HL-60/S4 treated with retinoic acid at 250 ng/mL for 4 days and 3 days (cell line): Measurements from ENCODE around the gene LPP.
"Not testable (repeated sequence)": the region's sequence is repeated elsewhere in the genome, so short reads cannot be mapped to it uniquely, and the experiment has no call there.

Experiments used
- in situ Hi-C: fragments of 300-500 bp; cut with MboI; formaldehyde crosslinking; loops from 2 replicates; pipeline ENCODE4 v1.7.0; 2022; ENCODE audit warnings: low sequenced_read_pairs

Gene LPP

GRCh38 chr3:188421836-188422540, 268.0 kb downstream of the LPP start:
- in situ Hi-C loops = no loop called here

DNA sequence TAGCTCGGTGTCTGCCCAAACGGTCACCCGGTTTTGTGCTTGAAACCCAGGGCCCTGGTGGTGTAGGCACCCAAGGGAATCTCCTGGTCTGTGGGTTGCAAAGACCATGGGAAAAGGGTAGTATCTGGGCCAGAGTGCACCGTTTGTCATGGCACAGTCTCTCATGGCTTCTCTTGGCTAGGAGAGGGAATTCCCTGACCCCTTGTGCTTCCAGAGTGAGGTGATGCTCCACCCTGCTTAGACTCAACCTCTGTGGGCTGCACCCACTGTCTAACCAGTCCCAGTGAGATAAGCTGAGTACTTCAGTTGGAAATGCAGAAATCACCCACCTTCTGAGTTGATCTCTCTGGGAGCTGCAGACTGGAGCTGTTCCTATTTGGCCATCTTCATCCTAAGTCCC, 274.0 kb downstream of the LPP start:
- in situ Hi-C loops = not testable (repeated sequence)

GRCh38 chr3:188431040-188431439, 277.1 kb downstream of the LPP start:
- in situ Hi-C loops = no loop called here

DNA sequence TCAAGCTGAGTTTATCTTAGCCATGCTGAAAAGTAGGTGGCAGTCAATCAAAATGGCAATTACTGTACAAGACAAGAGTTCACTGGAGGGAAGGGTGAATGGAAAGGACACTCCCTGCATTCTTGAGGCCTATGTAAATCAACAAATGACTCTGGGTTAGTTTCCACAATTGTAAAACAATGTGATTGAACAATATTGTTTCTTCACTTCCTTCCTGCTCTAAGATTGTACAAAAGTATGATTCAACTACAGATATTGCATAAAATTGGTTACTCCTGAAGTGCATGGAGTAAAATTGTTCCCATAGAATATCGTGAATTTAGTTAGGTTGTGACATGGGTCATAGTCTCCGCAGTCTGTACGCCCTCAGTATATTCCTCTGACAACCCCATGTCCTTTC, 277.6 kb downstream of the LPP start:
- in situ Hi-C loops = no loop called here

DNA sequence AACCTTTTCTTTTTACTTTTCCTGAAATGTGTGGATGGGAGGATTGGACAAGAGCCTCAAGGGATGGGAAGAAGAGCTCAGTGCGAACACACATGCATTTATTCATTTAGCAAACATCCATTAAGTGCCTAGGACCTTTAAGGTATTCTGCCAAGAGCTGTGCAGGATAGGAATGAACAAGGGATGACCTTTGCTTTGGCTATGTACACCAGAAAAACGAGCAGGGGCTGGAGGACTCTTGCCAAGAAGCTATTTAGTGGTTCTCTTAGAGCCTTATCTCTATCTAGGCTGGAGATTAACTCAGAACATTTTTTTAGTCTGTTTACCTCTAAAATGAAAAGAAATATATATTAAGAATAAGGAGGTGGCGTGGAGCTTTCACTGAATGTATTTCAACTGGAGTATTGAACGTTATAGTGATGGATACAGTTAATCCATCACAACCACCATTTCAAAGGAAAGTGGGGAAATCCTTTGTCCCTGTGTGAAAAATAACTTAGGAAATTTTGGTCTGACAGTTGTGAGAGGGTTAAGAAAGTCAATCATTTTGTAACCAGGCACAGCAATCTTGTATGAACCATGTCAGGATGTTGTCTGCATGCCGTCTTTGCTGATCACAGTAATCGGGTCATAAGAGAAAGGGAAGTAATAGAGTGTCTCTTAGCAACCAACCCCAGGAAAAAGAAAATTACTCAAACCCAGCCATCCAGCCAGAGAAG, 279.0 kb downstream of the LPP start:
- in situ Hi-C loops = no loop called here

DNA sequence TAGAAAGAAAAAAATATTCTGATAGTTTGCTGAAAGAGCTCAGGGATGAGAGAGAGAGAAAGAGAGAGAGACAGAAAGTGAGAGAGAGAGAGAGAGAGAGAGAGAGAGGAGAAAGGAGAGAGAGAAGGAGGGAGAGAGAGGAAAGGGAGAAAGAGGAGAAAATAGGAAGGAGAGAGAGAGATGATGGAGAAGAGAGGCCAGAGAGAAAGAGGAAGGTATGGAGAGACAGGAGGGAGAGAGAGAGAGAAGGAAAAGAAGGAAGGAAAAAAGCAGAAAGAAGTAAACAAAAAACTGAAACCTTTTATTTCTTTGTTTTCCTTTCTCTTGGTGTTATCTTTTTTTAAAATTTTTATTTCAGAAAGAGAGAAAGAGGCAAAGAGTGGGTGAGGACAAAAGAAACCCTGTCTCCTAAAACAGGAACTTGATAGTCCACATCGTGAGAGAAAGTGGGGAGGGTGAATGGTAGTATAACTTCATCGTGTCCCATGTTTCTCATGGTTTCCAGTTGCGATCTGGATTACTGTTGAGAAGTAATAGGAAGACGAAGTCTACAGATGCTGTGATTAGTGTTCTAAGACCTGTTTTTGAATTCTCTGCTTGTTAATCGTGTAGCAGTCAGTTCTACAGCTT, 279.7 kb downstream of the LPP start:
- in situ Hi-C loops = no loop called here

DNA sequence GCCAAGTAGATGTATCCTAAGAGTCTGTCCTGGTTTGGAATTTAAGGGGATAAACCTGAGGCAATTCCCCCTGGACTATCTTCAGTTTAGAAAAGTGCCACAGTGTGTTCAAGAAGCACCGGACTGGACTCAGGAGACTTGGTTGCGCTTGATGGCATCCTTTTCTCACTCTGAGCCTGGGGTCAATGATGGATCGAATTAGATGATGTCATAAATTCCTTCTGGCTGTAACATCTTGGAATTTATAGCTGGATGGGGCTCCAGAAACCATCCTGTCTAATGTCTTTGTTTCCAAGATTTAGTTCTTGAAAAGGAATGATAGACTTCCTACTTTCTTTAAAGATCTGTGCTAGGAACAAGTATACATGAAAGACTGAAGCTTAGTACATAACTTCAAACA, 280.6 kb downstream of the LPP start:
- in situ Hi-C loops = no loop called here

- in situ Hi-C loops = no loop called here
Observed at GRCh38 chr3:188435266-188435665, 281.3 kb downstream of the LPP start.

- in situ Hi-C loops = no loop called here
Observed at GRCh38 chr3:188437926-188438325, 284.0 kb downstream of the LPP start.

- in situ Hi-C loops = no loop called here
Observed at GRCh38 chr3:188439080-188439479, 285.1 kb downstream of the LPP start.

DNA sequence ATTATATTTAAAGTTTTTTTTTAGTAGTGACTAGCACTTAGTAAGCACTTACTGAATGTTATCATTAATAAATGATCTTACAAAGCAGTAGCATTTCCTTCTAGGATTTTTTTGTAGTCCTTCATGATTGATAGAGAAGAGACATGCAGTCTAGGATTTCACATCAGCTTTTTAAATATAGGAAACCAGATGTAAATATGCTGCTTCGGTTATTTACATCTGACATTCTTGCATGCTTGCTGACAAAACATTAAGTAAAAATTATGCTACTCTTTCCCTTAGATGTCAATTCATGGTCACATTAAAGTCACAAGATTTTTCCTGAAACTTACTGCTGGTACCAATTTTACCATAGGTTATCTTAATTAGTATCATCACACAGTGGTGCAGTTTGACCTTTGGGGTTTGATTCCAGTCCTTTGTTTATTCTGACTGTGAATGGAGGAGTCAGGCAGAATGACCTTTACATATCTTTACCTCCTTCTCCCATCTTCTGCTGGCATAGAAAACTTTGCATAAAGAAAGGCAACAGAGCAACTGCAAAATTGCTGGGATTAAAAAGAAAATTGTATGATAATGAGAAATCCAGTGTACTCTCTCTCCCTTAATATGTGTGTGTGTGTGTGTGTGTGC, 286.5 kb downstream of the LPP start:
- in situ Hi-C loops = no loop called here

DNA sequence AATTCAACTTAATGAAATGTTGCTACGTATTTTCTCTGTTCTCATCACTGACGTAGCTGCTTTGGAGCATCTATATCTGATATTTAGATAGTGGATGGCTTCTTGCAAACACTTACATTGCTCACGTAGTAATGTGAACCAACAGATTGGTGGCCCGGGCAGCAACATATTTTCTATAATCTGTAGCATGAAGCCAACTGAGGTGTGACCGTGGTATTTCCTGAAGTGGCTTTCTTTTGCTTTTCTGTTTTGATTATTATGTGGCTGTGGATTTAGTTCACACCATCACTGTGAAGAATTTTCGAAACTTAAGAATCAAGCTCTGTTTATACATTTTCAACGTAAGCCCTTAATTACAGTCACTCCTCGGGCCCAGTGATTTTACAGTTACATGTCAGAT, 288.5 kb downstream of the LPP start:
- in situ Hi-C loops = no loop called here

DNA sequence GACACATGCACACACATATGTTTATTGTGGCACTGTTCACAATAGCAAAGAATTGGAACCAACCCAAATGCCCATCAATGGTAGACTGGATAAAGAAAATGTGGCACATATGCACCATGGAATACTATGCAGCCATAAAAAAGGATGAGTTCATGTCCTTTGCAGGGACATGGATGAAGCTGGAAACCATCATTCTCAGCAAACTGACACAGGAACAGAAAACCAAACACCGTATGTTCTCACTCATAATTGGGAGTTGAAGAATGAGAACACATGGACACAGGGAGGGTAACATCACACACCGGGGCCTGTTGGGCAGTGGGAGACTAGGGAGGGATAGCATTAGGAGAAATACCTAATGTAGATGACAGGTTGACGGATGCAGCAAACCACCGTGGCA, 291.2 kb downstream of the LPP start:
- in situ Hi-C loops = not testable (repeated sequence)

GRCh38 chr3:188446014-188446413, 292.1 kb downstream of the LPP start:
- in situ Hi-C loops = no loop called here

- in situ Hi-C loops = no loop called here
Observed at GRCh38 chr3:188446766-188447165, 292.8 kb downstream of the LPP start.

GRCh38 chr3:188448813-188449212, 294.9 kb downstream of the LPP start:
- in situ Hi-C loops = no loop called here

DNA sequence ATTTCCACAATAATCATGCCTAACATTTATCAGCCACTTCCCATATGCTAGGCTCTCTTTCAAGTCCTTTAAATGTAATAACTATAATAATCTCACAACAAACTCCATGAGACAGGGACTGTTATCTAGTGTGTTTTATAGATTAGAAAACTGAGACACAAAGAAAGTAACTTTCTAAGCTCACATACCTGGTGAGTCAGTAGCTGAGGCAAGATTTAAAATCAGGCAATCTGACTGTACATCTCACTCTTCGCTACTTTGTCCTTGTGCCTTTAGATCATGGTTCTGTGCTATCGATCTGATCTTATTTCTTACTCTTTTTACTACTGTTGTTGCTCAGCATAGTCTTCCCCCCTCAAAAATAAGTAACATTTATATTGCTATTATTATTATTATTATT, 295.5 kb downstream of the LPP start:
- in situ Hi-C loops = no loop called here

- in situ Hi-C loops = no loop called here
Observed at GRCh38 chr3:188452158-188452772, 298.3 kb downstream of the LPP start.

- in situ Hi-C loops = no loop called here
Observed at GRCh38 chr3:188453431-188454384, 299.8 kb downstream of the LPP start.

- in situ Hi-C loops = no loop called here
Observed at GRCh38 chr3:188455748-188456147, 301.8 kb downstream of the LPP start.
